Activated CD8-positive, alpha-beta T cell treated with anti-CD3 and anti-CD28 coated beads for 36 hours (primary cell): ENCODE results near the gene ATP5F1B. TPM values are rescaled to one million over a fixed set of nuclear protein-coding genes. Genes with fewer than 3 reads are reported as not detected.
A peak's percentile ranks its signal among the peaks of the same experiment; 100 is the strongest.

Source experiments
- ATAC-seq: fragments of 200-7000 bp; cut with Tn5 transposase; one replicate; pipeline ENCODE4 v1.10.0; 2021; ENCODE audit warnings: mild to moderate bottlenecking, moderate library complexity
- CTCF ChIA-PET: fragments of 350-600 bp; sonication (Branson Sonifier 250); formaldehyde crosslinking; loops from one replicate; lab custom pipeline; 2021; ENCODE audit warnings: antibody characterized with exemption; lab: Charles Lee
- POLR2A ChIA-PET: fragments of 350-600 bp; sonication (Branson Sonifier 250); formaldehyde crosslinking; loops from one replicate; lab custom pipeline; 2021; ENCODE audit warnings: antibody characterized with exemption; lab: Charles Lee
- DNase-seq: peaks from one replicate; pipeline ENCODE4 v3.0.0-alpha.2; 2020
- H3K27ac Mint-ChIP-seq: one replicate; pipeline ENCODE4 v1.8.0; 2021; ENCODE audit warnings: mild to moderate bottlenecking, mixed read lengths
- H3K27me3 Mint-ChIP-seq: one replicate; pipeline ENCODE4 v1.8.0; 2021; ENCODE audit warnings: mixed read lengths
- H3K36me3 Mint-ChIP-seq: one replicate; pipeline ENCODE4 v1.8.0; 2021; ENCODE audit warnings: low read depth, mixed read lengths
- H3K4me1 Mint-ChIP-seq: one replicate; pipeline ENCODE4 v1.8.0; 2021; ENCODE audit warnings: low read depth, mixed read lengths
- H3K4me3 Mint-ChIP-seq: one replicate; pipeline ENCODE4 v1.8.0; 2021; ENCODE audit warnings: mild to moderate bottlenecking, moderate library complexity, mixed read lengths
- H3K9me3 Mint-ChIP-seq: one replicate; pipeline ENCODE4 v1.8.0; 2021; ENCODE audit warnings: mixed read lengths
- intact Hi-C: fragments of 100-400 bp; cut with micrococcal nuclease; formaldehyde crosslinking; loops from one replicate; pipeline ENCODE4 v1.10.0; 2022
- total RNA-seq, 2 experiments: library from RNA; stranded (reverse); gene quantifications; one replicate each; pipeline ENCODE4 v1.2.3, GENCODE V29; 2021
- TF ChIP-seq, protein P1 (sequence below): fragments of 200-600 bp; IDR thresholded peaks from one replicate; pipeline ENCODE4 v1.8.0; 2022; ENCODE audit warnings: antibody characterized with exemption, mild to moderate bottlenecking

Gene ATP5F1B
- total RNA-seq, 2 experiments from 2014 or later = 859 to 869 TPM

DNA sequence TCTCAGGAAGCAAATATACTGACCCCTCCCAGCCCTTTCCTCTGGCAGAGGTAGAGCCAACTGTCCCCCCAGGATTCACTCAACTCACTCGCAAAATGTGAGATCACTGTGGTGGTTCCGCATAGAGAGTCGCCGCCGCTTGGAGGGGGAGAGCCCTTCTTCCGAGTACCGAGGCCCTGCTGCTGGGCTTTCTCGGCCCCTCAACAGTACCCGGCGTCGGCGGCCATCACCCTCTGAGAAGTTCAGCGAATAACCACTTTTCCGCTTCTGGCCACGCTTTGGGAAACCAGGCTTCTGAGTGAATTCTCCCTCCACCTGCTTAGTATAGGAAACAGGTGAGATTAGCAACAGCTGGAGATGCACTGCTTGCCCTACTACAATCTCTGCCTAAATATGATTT lies 46.7 kb downstream of the ATP5F1B start:
- TF ChIP-seq, protein P1, sequence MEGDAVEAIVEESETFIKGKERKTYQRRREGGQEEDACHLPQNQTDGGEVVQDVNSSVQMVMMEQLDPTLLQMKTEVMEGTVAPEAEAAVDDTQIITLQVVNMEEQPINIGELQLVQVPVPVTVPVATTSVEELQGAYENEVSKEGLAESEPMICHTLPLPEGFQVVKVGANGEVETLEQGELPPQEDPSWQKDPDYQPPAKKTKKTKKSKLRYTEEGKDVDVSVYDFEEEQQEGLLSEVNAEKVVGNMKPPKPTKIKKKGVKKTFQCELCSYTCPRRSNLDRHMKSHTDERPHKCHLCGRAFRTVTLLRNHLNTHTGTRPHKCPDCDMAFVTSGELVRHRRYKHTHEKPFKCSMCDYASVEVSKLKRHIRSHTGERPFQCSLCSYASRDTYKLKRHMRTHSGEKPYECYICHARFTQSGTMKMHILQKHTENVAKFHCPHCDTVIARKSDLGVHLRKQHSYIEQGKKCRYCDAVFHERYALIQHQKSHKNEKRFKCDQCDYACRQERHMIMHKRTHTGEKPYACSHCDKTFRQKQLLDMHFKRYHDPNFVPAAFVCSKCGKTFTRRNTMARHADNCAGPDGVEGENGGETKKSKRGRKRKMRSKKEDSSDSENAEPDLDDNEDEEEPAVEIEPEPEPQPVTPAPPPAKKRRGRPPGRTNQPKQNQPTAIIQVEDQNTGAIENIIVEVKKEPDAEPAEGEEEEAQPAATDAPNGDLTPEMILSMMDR = no peak
- ChIA-PET CTCF (no interaction called here), POLR2A (no interaction called here)
- intact Hi-C loops = no loop called here
- ATAC-seq (no peak), DNase-seq (no peak)
- Mint-ChIP-seq H3K36me3 (peaks cover 47% of the 10 kb centered on the region), H3K9me3 (no peaks in the 10 kb centered on the region), H3K27ac (no peak overlapping the region), H3K4me3 (no peak overlapping the region), H3K27me3 (no peaks in the 10 kb centered on the region), H3K4me1 (peaks cover 6% of the 10 kb centered on the region)

DNA sequence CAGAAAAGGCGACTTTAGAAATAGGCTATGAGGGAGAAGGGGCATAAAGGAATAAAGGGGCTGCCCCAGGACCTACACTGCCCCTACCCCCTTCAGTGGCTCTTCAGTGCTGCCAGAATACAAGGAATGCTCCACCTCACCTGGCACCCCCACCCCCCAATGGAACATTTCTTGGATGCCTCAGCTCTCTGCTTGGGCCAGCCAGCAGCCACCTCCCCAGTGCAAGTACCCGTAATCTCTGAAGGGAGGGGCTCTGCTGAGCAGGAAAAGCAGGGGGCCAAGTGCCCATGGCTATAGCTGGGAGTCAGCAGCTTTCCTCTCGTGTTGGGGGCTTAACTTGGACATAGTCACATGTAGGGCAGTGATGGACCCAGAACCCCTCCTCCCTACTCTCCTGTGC lies 49.0 kb downstream of the ATP5F1B start:
- no peak overlapping the region for H3K4me3 Mint-ChIP-seq
- ChIA-PET POLR2A (no interaction called here), CTCF (interaction anchor here (3.8 to 4.9 kb wide), 3 partner anchors 16 to 82 kb away, joined by 13 to 72 read pairs (median 16); no protein-coding TSS in a partner anchor)
- intact Hi-C loops = no loop called here
- ATAC-seq (no peak), DNase-seq (no peak)
- no peaks in the 10 kb centered on the region for H3K9me3 Mint-ChIP-seq
- H3K27me3 Mint-ChIP-seq = no peaks in the 10 kb centered on the region
- peak overlapping the region; percentile 37 for H3K27ac Mint-ChIP-seq
- H3K4me1 Mint-ChIP-seq = peaks cover 6% of the 10 kb centered on the region
- TF ChIP-seq, protein P1 = no peak
- H3K36me3 Mint-ChIP-seq = peaks cover 32% of the 10 kb centered on the region

DNA sequence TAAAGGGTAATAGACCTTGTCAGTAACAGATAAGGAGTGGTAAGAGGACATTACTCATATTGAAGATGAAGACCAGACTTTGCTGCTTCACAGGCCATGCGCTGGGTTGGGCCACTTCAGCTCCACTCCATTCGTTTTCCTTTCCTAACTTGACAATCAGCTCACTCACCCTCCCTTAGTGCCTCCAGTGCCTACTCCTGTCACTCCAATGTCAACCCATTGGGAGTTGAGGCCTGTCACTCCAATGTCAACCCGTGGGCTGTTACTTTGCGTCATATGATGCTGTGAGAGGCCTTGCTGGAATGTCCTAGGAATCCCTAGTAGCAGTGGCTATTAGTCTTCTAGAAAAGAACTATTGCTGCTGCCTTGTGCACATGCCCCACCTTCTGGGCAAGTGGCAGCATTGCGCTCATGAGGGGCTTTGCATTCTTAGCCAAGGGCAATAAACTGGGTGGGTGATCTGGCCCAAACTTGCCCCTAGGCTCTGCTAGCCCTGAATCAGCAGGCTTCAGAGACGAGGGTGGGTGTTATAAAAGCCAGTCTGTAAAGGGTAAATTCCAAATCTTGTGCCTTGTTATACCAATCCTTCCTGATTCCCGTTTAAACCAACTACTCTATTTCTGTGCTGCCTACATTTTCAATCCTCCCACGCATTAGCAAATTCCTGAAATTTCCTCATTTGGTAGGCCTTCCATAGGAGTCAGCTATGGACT lies 51.7 kb downstream of the ATP5F1B start:
- no peaks in the 10 kb centered on the region for H3K27me3 Mint-ChIP-seq
- ChIA-PET CTCF (interaction anchor here (0.6 to 4.9 kb wide), 27 partner anchors 10 to 145 kb away, joined by 3 to 72 read pairs (median 4); partner anchors contain the start of genes BAZ2A, RBMS2 and TIMELESS), POLR2A (interaction anchor here (0.6 to 1.7 kb wide), 2 partner anchors 12 to 80 kb away, joined by 3 read pairs; no protein-coding TSS in a partner anchor)
- no peak overlapping the region for H3K4me3 Mint-ChIP-seq
- TF ChIP-seq, protein P1 = peak; percentile 87
- H3K9me3 Mint-ChIP-seq = no peaks in the 10 kb centered on the region
- DNase-seq (peak; percentile 78), ATAC-seq (peak; percentile 85)
- peaks cover 6% of the 10 kb centered on the region for H3K4me1 Mint-ChIP-seq
- no peak overlapping the region for H3K27ac Mint-ChIP-seq
- intact Hi-C loops = loop anchor here (1.0 kb wide), 1 partner anchor 81 kb away; no protein-coding TSS in a partner anchor
- peaks cover 8% of the 10 kb centered on the region for H3K36me3 Mint-ChIP-seq

DNA sequence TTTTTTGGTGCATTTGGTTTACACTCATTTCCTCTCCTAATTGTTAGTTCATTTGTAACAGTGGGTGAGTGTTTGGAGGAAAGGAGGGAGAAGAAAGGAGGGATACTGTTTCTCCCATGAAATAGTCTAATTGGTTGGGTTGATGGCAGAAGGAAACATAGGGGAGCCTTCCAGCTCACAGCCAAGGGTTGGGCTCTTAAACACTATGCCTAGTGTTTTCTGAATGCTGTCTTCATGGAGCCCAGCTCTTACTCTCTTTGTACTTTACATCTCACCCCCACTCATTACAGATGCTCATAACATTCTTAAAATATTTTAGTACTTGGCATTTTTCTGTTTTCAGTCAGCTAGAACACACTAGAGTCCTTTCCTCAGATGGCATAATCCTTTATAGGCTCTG lies 53.8 kb downstream of the ATP5F1B start:
- Mint-ChIP-seq H3K4me1 (peaks cover 6% of the 10 kb centered on the region), H3K27me3 (no peaks in the 10 kb centered on the region), H3K9me3 (no peaks in the 10 kb centered on the region), H3K36me3 (no peaks in the 10 kb centered on the region), H3K4me3 (no peak overlapping the region), H3K27ac (no peak overlapping the region)
- TF ChIP-seq, protein P1 = no peak
- CTCF ChIA-PET = interaction anchor here (0.9 to 9.6 kb wide), 7 partner anchors 18 to 474 kb away, joined by 3 to 95 read pairs (median 5); partner anchors contain the start of genes RBMS2 and ZC3H10
- intact Hi-C loops = no loop called here
- POLR2A ChIA-PET = no interaction called here
- DNase-seq (no peak), ATAC-seq (no peak)

DNA sequence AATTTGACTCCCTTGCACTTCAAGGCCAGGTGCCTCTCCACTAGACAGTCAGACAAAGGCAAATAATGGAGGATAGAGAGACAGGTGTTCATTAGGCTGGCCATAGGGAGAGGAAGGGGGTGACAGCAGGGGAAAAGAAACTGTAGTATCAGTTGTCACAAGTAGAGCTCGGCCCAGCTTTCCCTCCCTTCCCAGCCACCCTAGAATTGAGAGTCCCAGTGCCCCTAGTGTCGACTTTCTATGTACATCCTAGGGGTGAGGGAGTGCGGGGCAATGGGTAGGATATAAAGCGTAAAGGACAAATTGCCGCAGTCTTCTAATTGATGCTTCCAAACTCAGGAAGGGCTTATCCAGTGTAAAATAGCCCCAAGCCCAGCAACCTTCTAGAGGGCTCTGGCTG lies 54.7 kb downstream of the ATP5F1B start:
- ATAC-seq = no peak
- intact Hi-C loops = no loop called here
- no peak for DNase-seq
- H3K27ac Mint-ChIP-seq = no peak overlapping the region
- no peak overlapping the region for H3K4me3 Mint-ChIP-seq
- CTCF ChIA-PET = interaction anchor here (0.7 to 9.6 kb wide), 16 partner anchors 10 to 473 kb away, joined by 3 to 95 read pairs (median 4); partner anchors contain the start of genes RBMS2 and ZC3H10
- no peaks in the 10 kb centered on the region for H3K9me3 Mint-ChIP-seq
- POLR2A ChIA-PET = interaction anchor here (1.5 to 2.2 kb wide), 2 partner anchors 21 to 77 kb away, joined by 3 to 7 read pairs; no protein-coding TSS in a partner anchor
- TF ChIP-seq, protein P1 = no peak
- no peaks in the 10 kb centered on the region for H3K36me3 Mint-ChIP-seq
- no peaks in the 10 kb centered on the region for H3K27me3 Mint-ChIP-seq
- H3K4me1 Mint-ChIP-seq = peaks cover 1% of the 10 kb centered on the region
